PC-3 (cell line): ENCODE measurements around the gene DTNBP1. TPM values are rescaled to one million over a fixed set of nuclear protein-coding genes. Genes with fewer than 3 reads are reported as not detected.

Experiments used
- ATAC-seq: fragments of 200-7000 bp; cut with Tn5 transposase; 2 replicates; pipeline ENCODE4 v1.9.1; 2020; ENCODE audit warnings: mild to moderate bottlenecking, moderate library complexity
- BruUV-seq: library from RNA; stranded (reverse); fragments of 400-500 nt; replicated peaks from 2 replicates; lab custom pipeline; 2021; lab: Mats Ljungman, UMichigan
- CTCF ChIA-PET: fragments of 300-600 bp; sonication (Branson Sonifier 250); formaldehyde crosslinking; loops from one replicate; lab custom pipeline; 2022; ENCODE audit warnings: antibody characterized with exemption; lab: Charles Lee
- POLR2A ChIA-PET: fragments of 300-600 bp; sonication (Branson Sonifier 250); formaldehyde crosslinking; loops from one replicate; lab custom pipeline; 2022; ENCODE audit warnings: antibody characterized with exemption; ENCODE audit not compliant: unreplicated experiment; lab: Charles Lee
- DNase-seq: peaks from one replicate; pipeline ENCODE4 v3.0.0-alpha.2; 2015
- H2AFZ ChIP-seq: fragments of 300-600 bp; sonication (generic); 2 replicates; pipeline ENCODE4 v1.6.0; 2016; ENCODE audit warnings: antibody characterized with exemption, low read length
- H3F3A ChIP-seq: fragments of 300-600 bp; sonication (generic); one replicate; pipeline ENCODE4 v1.6.0; 2017; ENCODE audit warnings: antibody characterized with exemption, low read length, control low read depth, mild to moderate bottlenecking; ENCODE audit not compliant: unreplicated experiment
- H3K27ac ChIP-seq: fragments of 300-600 bp; sonication (generic); 2 replicates; pipeline ENCODE4 v1.5.1; 2016; ENCODE audit warnings: mild to moderate bottlenecking, low read length
- H3K27me3 ChIP-seq: fragments of 300-600 bp; sonication (generic); 2 replicates; pipeline ENCODE4 v1.6.1; 2016; ENCODE audit warnings: low read length, mixed read lengths
- H3K36me3 ChIP-seq: fragments of 300-600 bp; sonication (generic); 2 replicates; pipeline ENCODE4 v1.6.1; 2016; ENCODE audit warnings: low read depth, mixed run types, low read length, mixed read lengths
- H3K4me1 ChIP-seq: fragments of 300-600 bp; sonication (generic); 2 replicates; pipeline ENCODE4 v1.5.1; 2016; ENCODE audit warnings: low read length; ENCODE audit not compliant: insufficient read depth
- H3K4me2 ChIP-seq: fragments of 300-600 bp; sonication (generic); 2 replicates; pipeline ENCODE4 v1.6.0; 2016; ENCODE audit warnings: low read length
- H3K4me3 ChIP-seq: fragments of 300-600 bp; sonication (generic); 2 replicates; pipeline ENCODE4 v1.5.1; 2016; ENCODE audit warnings: mild to moderate bottlenecking, low read length, mixed read lengths
- H3K79me2 ChIP-seq: fragments of 300-600 bp; sonication (generic); 2 replicates; pipeline ENCODE4 v1.6.1; 2017; ENCODE audit warnings: low read length, mixed read lengths
- H3K9ac ChIP-seq: fragments of 300-600 bp; sonication (generic); 2 replicates; pipeline ENCODE4 v1.6.0; 2016; ENCODE audit warnings: mild to moderate bottlenecking, low read length
- H3K9me2 ChIP-seq: fragments of 300-600 bp; sonication (generic); replicated peaks from 2 replicates; pipeline ENCODE4 v1.6.1; 2016; ENCODE audit warnings: mixed run types, low read length, mixed read lengths
- H3K9me3 ChIP-seq: fragments of 300-600 bp; sonication (generic); 2 replicates; pipeline ENCODE4 v1.6.1; 2016; ENCODE audit warnings: low read length, mixed read lengths
- H4K20me1 ChIP-seq: fragments of 300-600 bp; sonication (generic); 2 replicates; pipeline ENCODE4 v1.6.1; 2016; ENCODE audit warnings: low read length, mixed read lengths
- EZH2 ChIP-seq: fragments of 300-600 bp; sonication (generic); IDR thresholded peaks from one replicate; pipeline ENCODE4 v1.6.1; 2017; ENCODE audit warnings: antibody characterized with exemption, mild to moderate bottlenecking, low read length; ENCODE audit not compliant: unreplicated experiment
- EZH2phosphoT487 ChIP-seq: fragments of 300-600 bp; sonication (generic); IDR thresholded peaks from 2 replicates; pipeline ENCODE4 v1.6.1; 2018; ENCODE audit warnings: mild to moderate bottlenecking, antibody characterized with exemption, low read length, borderline replicate concordance
- intact Hi-C: fragments of 100-400 bp; cut with micrococcal nuclease; formaldehyde crosslinking; loops from 2 replicates; pipeline ENCODE4 v1.9.0; 2023
- total RNA-seq: library from RNA; depleted of rRNA; stranded (reverse); fragments of >200 nt; gene quantifications from 2 replicates; pipeline ENCODE4 v1.2.3, GENCODE V29; 2014
- TF ChIP-seq, protein P1 (sequence below): fragments of 300-600 bp; sonication (generic); conservative IDR thresholded peaks from 2 replicates; pipeline ENCODE4 v1.5.1; 2017; ENCODE audit warnings: antibody characterized with exemption, low read depth, mild to moderate bottlenecking, low read length

Gene DTNBP1
- total RNA-seq, 1 experiment from 2014 or later = 7.9 TPM

DNA sequence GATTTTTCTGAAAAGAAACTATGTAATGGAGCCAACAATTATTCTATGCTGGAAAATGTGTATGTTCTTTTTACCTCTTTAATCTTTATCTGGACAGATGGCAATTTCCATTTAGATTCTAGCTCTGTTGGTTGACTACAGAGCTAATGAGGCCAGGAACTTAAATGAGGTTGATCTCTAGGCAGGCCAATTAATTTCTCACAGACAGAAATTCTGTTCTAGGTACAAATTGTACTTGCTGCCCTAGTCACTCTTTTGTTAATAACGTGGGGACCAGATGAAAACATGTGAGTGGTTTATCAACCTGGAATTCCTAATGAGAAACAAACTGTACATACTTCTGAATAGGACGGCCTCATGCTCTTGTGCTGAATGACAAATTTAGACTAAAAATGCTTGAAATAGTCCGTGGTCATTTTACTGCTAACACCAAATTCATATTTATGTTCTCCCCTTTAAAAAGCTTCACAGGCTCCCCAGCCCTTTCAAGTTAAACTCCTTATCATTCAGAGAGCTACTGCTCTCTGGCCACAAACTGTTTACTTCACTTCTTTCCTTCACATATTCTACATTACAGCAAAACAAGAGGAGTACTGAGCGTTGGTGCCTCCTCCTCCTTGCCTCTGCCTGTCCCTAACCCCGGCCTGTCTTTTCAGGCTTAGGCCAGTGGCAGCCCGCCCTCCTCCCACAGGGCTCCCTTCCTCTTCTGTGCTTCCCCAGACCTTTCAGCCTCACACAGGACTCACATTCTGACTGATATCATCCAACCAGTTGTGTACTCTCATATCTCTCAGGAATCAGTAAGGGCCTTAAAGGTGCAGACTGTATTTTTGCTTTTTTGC lies 41.4 kb downstream of the DTNBP1 start:
- BruUV-seq = no TSS peak
- Histone ChIP-seq H3K4me2 (no peak overlapping the region), H3K9me2 (no peaks in the 10 kb centered on the region), H3K36me3 (no peaks in the 10 kb centered on the region), H3K9me3 (no peaks in the 10 kb centered on the region), H3K79me2 (no peaks in the 10 kb centered on the region; the same call in 1 of the 2 replicates), H4K20me1 (no peaks in the 10 kb centered on the region), H3K4me1 (no peaks in the 10 kb centered on the region), H3K27me3 (no peaks in the 10 kb centered on the region), H3K4me3 (no peak overlapping the region), H2AFZ (no peak overlapping the region), H3K27ac (no peak overlapping the region), H3K9ac (no peak overlapping the region), H3F3A (no peaks in the 10 kb centered on the region)
- ChIA-PET CTCF (no interaction called here), POLR2A (interaction anchor here (0.6 kb wide), 1 partner anchor 9 kb away, joined by 3 read pairs; no protein-coding TSS in a partner anchor)
- no peak for DNase-seq
- no peak for ATAC-seq
- TF ChIP-seq EZH2phosphoT487 (no peak), EZH2 (no peak)
- TF ChIP-seq, protein P1, sequence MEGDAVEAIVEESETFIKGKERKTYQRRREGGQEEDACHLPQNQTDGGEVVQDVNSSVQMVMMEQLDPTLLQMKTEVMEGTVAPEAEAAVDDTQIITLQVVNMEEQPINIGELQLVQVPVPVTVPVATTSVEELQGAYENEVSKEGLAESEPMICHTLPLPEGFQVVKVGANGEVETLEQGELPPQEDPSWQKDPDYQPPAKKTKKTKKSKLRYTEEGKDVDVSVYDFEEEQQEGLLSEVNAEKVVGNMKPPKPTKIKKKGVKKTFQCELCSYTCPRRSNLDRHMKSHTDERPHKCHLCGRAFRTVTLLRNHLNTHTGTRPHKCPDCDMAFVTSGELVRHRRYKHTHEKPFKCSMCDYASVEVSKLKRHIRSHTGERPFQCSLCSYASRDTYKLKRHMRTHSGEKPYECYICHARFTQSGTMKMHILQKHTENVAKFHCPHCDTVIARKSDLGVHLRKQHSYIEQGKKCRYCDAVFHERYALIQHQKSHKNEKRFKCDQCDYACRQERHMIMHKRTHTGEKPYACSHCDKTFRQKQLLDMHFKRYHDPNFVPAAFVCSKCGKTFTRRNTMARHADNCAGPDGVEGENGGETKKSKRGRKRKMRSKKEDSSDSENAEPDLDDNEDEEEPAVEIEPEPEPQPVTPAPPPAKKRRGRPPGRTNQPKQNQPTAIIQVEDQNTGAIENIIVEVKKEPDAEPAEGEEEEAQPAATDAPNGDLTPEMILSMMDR = no peak
- intact Hi-C loops = loop anchor here (5.0 to 10.0 kb wide), 2 partner anchors 114 to 377 kb away; partner anchors contain the start of gene JARID2

DNA sequence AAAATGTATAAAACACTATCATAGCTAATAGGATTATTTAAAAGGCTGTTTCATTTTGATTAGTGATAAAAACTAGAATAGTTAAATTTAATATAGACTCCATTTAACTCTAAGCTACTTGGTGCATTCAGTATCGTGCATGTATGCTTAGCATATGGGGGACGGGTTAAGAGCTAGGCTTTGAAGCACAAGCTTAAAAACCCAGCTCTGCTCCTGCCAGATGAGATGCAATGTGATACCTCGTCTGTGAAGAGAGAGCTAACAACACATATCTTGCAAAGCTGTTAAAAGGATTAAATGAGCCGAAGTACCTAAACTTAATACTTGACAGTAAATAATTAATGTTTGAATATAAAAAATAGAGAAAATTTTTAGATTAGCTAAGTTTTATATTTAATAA lies 42.2 kb downstream of the DTNBP1 start:
- H3F3A ChIP-seq = no peaks in the 10 kb centered on the region
- no peak for ATAC-seq
- no peaks in the 10 kb centered on the region for H3K36me3 ChIP-seq
- no peaks in the 10 kb centered on the region for H4K20me1 ChIP-seq
- H3K9me3 ChIP-seq = no peaks in the 10 kb centered on the region
- H3K4me1 ChIP-seq = no peaks in the 10 kb centered on the region
- TF ChIP-seq EZH2phosphoT487 (no peak), EZH2 (no peak)
- TF ChIP-seq, protein P1 = no peak
- no peak for DNase-seq
- H3K27me3 ChIP-seq = no peaks in the 10 kb centered on the region
- no peak overlapping the region for H3K4me2 ChIP-seq
- no peak overlapping the region for H3K27ac ChIP-seq
- CTCF ChIA-PET = no interaction called here
- no peak overlapping the region for H2AFZ ChIP-seq
- BruUV-seq = no TSS peak
- no peak overlapping the region for H3K9ac ChIP-seq
- intact Hi-C loops = loop anchor here (5.0 to 10.0 kb wide), 2 partner anchors 113 to 376 kb away; partner anchors contain the start of gene JARID2
- H3K4me3 ChIP-seq = no peak overlapping the region
- H3K79me2 ChIP-seq = no peaks in the 10 kb centered on the region; the same call in 1 of the 2 replicates
- no peaks in the 10 kb centered on the region for H3K9me2 ChIP-seq
- POLR2A ChIA-PET = no interaction called here

DNA sequence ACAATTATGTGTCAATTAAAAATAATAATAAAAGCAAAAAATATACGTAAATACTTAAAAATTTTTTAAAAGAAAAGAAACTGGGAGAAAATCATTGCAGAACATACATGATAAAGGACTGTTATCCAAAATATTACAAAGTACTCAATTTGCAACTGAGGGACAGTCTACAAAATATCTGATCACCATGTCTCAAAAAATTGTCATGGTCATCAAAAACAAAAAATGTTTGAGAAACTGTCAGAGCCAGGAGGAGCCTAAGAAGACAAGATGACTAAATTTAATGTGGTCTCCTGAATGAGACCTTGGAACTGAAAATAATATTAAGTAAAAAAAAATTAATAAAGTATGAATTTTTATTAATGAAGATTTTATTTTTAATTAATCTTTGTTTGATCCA lies 43.5 kb downstream of the DTNBP1 start:
- intact Hi-C loops = no loop called here
- no peak overlapping the region for H3K27ac ChIP-seq
- H3K9ac ChIP-seq = no peak overlapping the region
- no peak overlapping the region for H3K4me2 ChIP-seq
- ChIA-PET POLR2A (no interaction called here), CTCF (no interaction called here)
- H3K4me3 ChIP-seq = no peak overlapping the region
- DNase-seq (no peak), ATAC-seq (no peak)
- H3F3A ChIP-seq = no peaks in the 10 kb centered on the region
- H4K20me1 ChIP-seq = no peaks in the 10 kb centered on the region
- H3K9me2 ChIP-seq = no peaks in the 10 kb centered on the region
- H3K79me2 ChIP-seq = no peaks in the 10 kb centered on the region; the same call in 1 of the 2 replicates
- no peaks in the 10 kb centered on the region for H3K4me1 ChIP-seq
- 0 out of 2 replicates have a peak, but pooled peaks cover 4% of the 10 kb centered on the region for H3K36me3 ChIP-seq
- no peak overlapping the region for H2AFZ ChIP-seq
- no TSS peak for BruUV-seq
- no peak for TF ChIP-seq EZH2
- TF ChIP-seq, protein P1 = no peak
- H3K9me3 ChIP-seq = no peaks in the 10 kb centered on the region
- no peaks in the 10 kb centered on the region for H3K27me3 ChIP-seq
